HK-2 (cell line): ENCODE results near the gene LGI1.
"Not testable (repeated sequence)": the region's sequence is repeated elsewhere in the genome, so short reads cannot be mapped to it uniquely, and the experiment has no call there.

Experiments
- DNase-seq: peaks from one replicate; pipeline ENCODE4 v3.0.0-alpha.2; 2018; ENCODE audit not compliant: unreplicated experiment

Gene LGI1

GRCh38 chr10:93807371-93807770 is 49.6 kb downstream of the LGI1 start:
- no peak for DNase-seq

- DNase-seq = no peak
Observed at GRCh38 chr10:93812659-93813338, 55.1 kb downstream of the LGI1 start.

- DNase-seq = peak; percentile 57
Observed at GRCh38 chr10:93813507-93814465, 56.0 kb downstream of the LGI1 start.

- DNase-seq = no peak
Observed at GRCh38 chr10:93815304-93816096, 57.8 kb downstream of the LGI1 start.

- DNase-seq = peak; percentile 13
Observed at GRCh38 chr10:93816123-93816747, 58.5 kb downstream of the LGI1 start.

- DNase-seq = no peak
Observed at GRCh38 chr10:93818086-93818485, 60.4 kb downstream of the LGI1 start.

GRCh38 chr10:93819520-93819919 is 61.8 kb downstream of the LGI1 start:
- DNase-seq = no peak

- no peak for DNase-seq
Observed at GRCh38 chr10:93820434-93820833, 62.7 kb downstream of the LGI1 start.

GRCh38 chr10:93821051-93821772 is 63.5 kb downstream of the LGI1 start:
- no peak for DNase-seq

- DNase-seq = no peak
Observed at GRCh38 chr10:93826355-93826754, 68.6 kb downstream of the LGI1 start.

GRCh38 chr10:93827056-93827804 is 69.5 kb downstream of the LGI1 start:
- DNase-seq = no peak

- not testable (repeated sequence) for DNase-seq
Observed at GRCh38 chr10:93831065-93831464, 73.3 kb downstream of the LGI1 start.

GRCh38 chr10:93835770-93836169 is 78.0 kb downstream of the LGI1 start:
- no peak for DNase-seq

GRCh38 chr10:93837822-93838221 is 80.1 kb downstream of the LGI1 start:
- DNase-seq = no peak

- no peak for DNase-seq
Observed at GRCh38 chr10:93838278-93838677, 80.5 kb downstream of the LGI1 start.

GRCh38 chr10:93841961-93842360 is 84.2 kb downstream of the LGI1 start:
- no peak for DNase-seq

GRCh38 chr10:93844979-93845626 is 87.4 kb downstream of the LGI1 start:
- no peak for DNase-seq
